ENCODE measurements around the gene COL7A1.
"Not testable (repeated sequence)": the region's sequence is repeated elsewhere in the genome, so short reads cannot be mapped to it uniquely, and the experiment has no call there.

DNA sequence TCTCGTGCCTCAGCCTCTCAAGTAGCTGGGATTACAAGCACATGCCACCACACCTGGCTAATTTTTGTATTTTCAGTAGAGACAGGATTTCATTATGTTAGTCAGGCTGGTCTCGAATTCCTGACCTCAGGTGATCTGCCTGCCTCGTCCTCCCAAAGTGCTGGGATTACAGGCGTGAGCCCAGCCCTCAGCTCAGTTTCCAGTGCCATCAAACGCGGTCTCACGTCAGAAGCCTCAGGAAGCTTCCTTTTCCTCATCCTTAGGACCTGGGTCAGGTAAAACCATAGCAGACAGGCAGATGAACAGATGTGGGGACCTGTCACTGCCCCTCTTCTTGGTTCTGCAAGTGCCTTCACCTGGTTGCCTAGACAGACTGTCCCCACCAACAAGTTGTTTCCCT lies 43.5 kb downstream of the COL7A1 start:
- TF ChIP-seq, protein P1, sequence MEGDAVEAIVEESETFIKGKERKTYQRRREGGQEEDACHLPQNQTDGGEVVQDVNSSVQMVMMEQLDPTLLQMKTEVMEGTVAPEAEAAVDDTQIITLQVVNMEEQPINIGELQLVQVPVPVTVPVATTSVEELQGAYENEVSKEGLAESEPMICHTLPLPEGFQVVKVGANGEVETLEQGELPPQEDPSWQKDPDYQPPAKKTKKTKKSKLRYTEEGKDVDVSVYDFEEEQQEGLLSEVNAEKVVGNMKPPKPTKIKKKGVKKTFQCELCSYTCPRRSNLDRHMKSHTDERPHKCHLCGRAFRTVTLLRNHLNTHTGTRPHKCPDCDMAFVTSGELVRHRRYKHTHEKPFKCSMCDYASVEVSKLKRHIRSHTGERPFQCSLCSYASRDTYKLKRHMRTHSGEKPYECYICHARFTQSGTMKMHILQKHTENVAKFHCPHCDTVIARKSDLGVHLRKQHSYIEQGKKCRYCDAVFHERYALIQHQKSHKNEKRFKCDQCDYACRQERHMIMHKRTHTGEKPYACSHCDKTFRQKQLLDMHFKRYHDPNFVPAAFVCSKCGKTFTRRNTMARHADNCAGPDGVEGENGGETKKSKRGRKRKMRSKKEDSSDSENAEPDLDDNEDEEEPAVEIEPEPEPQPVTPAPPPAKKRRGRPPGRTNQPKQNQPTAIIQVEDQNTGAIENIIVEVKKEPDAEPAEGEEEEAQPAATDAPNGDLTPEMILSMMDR (IDR thresholded peaks at IDR 0.05), result not testable (repeated sequence)
- not testable (repeated sequence) for TF ChIP-seq POLR2AphosphoS5 (IDR thresholded peaks at IDR 0.05; ENCODE audit: low read depth, low read length); SIN3A (IDR thresholded peaks at IDR 0.05; ENCODE audit: borderline replicate concordance, insufficient read depth, low read depth, low read length)
- TF ChIP-seq, protein P2, sequence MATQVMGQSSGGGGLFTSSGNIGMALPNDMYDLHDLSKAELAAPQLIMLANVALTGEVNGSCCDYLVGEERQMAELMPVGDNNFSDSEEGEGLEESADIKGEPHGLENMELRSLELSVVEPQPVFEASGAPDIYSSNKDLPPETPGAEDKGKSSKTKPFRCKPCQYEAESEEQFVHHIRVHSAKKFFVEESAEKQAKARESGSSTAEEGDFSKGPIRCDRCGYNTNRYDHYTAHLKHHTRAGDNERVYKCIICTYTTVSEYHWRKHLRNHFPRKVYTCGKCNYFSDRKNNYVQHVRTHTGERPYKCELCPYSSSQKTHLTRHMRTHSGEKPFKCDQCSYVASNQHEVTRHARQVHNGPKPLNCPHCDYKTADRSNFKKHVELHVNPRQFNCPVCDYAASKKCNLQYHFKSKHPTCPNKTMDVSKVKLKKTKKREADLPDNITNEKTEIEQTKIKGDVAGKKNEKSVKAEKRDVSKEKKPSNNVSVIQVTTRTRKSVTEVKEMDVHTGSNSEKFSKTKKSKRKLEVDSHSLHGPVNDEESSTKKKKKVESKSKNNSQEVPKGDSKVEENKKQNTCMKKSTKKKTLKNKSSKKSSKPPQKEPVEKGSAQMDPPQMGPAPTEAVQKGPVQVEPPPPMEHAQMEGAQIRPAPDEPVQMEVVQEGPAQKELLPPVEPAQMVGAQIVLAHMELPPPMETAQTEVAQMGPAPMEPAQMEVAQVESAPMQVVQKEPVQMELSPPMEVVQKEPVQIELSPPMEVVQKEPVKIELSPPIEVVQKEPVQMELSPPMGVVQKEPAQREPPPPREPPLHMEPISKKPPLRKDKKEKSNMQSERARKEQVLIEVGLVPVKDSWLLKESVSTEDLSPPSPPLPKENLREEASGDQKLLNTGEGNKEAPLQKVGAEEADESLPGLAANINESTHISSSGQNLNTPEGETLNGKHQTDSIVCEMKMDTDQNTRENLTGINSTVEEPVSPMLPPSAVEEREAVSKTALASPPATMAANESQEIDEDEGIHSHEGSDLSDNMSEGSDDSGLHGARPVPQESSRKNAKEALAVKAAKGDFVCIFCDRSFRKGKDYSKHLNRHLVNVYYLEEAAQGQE (IDR thresholded peaks at IDR 0.05; ENCODE audit: insufficient read depth in 1 of 2, low read depth in 2 of 2, low read length in 1 of 2), result not testable (repeated sequence)
